ENCODE measurements around the gene MFSD1. TPM values are rescaled to one million over a fixed set of nuclear protein-coding genes. Genes with fewer than 3 reads are reported as not detected.

The MFSD1 gene
- total RNA-seq, 4 donors from 2014 or later, result 57.1 to 83.7 (median 64.3) TPM

GRCh38 chr3:158847885-158848284, 46.0 kb downstream of the MFSD1 start:
- no peak for TF ChIP-seq POLR2A (IDR thresholded peaks at IDR 0.05)
- no peak for TF ChIP-seq EP300 (IDR thresholded peaks at IDR 0.05)
- no peak for TF ChIP-seq CTCF (IDR thresholded peaks at IDR 0.05)
- 40 to 52% methylated on average over 3 of the region's 3 CpGs for WGBS, 2 donors
- no peak overlapping the region for H3K27ac ChIP-seq

DNA sequence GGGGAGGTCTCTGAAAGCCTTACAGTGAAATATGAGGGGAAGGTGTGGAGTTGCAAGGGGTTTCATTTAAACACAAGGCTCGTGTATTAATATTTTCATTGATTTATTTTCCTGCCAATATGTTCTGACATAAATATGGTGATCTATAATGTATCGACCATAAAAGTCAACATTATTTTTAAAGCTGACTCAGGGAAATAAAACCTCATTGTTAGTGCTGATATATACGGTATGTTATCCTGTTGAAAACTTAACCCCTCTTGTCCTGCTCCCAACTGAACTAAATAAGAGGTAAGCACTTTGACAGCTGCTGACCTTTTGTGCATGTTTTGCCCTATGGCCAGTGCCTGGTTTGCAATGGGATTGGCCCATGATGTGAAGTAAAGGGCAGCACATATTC, 47.9 kb downstream of the MFSD1 start:
- Histone ChIP-seq H3K4me1 (no peaks in the 10 kb centered on the region), H3K36me3 (no peaks in the 10 kb centered on the region), H3K27me3 (peaks cover 0 to 6% of the 10 kb centered on the region in 2 donors), H3K4me3 (no peak overlapping the region), H3K27ac (no peak overlapping the region), H3K9me3 (peaks cover 0 to 1% (median 0%) of the 10 kb centered on the region in 4 donors)
- DNase-seq (ENCODE audit: low spot score in 2 of 2), result no peak
- 33 to 39% methylated on average over 3 of the region's 3 CpGs for WGBS, 2 donors
- TF ChIP-seq CTCF (IDR thresholded peaks at IDR 0.05) (no peak), POLR2A (IDR thresholded peaks at IDR 0.05) (no peak), EP300 (IDR thresholded peaks at IDR 0.05) (no peak)

More at GRCh38 chr3:158847885-158848284, 46.0 kb downstream of the MFSD1 start:
- no peak overlapping the region for H3K4me3 ChIP-seq
- H3K4me1 ChIP-seq, result no peaks in the 10 kb centered on the region
- no peak for DNase-seq (ENCODE audit: low spot score in 2 of 2)
- H3K27me3 ChIP-seq, result peaks cover 0 to 6% of the 10 kb centered on the region in 2 donors
- no peaks in the 10 kb centered on the region for H3K9me3 ChIP-seq
- H3K36me3 ChIP-seq, result no peaks in the 10 kb centered on the region

- no peaks in the 10 kb centered on the region for H3K4me1 ChIP-seq
- 79 to 90% methylated on average over 3 of the region's 3 CpGs for WGBS, 2 donors
- peaks cover 0 to 5% (median 0%) of the 10 kb centered on the region in 3 donors for H3K36me3 ChIP-seq
- TF ChIP-seq EP300 (IDR thresholded peaks at IDR 0.05) (no peak), CTCF (IDR thresholded peaks at IDR 0.05) (no peak), POLR2A (IDR thresholded peaks at IDR 0.05) (no peak)
- H3K4me3 ChIP-seq, result no peak overlapping the region
- no peak for DNase-seq (ENCODE audit: low spot score in 2 of 2)
- H3K27me3 ChIP-seq, result no peaks in the 10 kb centered on the region
- H3K27ac ChIP-seq, result no peak overlapping the region
- H3K9me3 ChIP-seq, result peaks cover 0 to 30% (median 0%) of the 10 kb centered on the region in 4 donors
Observed at GRCh38 chr3:158859362-158859761, 57.5 kb downstream of the MFSD1 start.

DNA sequence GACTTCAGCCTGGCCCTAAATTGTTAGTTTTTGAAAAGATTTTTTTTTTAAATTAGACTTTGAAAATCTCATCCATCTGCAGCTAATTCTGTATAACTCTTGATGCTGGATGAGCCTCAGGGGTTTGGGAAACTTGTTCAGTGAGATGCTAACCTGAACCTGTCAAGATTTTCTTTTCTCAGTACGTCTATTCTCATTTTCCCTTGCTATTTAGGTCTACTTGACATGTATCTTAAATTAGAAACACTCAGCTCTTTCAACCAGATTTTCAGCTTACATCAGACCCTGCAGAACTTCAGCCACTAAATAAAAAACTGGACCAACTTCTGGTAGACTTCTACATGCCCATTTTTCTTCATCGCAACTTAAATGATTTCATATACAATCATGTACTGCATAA, 61.4 kb downstream of the MFSD1 start:
- Histone ChIP-seq H3K9me3 (peaks cover 0 to 11% (median 0%) of the 10 kb centered on the region in 4 donors), H3K4me1 (no peaks in the 10 kb centered on the region), H3K4me3 (no peak overlapping the region), H3K27me3 (no peaks in the 10 kb centered on the region), H3K36me3 (peaks cover 0 to 5% (median 0%) of the 10 kb centered on the region in 3 donors), H3K27ac (no peak overlapping the region)
- no peak for DNase-seq (ENCODE audit: low spot score in 2 of 2)
- WGBS, 2 donors, result 82 to 89% methylated on average over 2 of the region's 2 CpGs
- TF ChIP-seq CTCF (IDR thresholded peaks at IDR 0.05) (no peak), POLR2A (IDR thresholded peaks at IDR 0.05) (no peak), EP300 (IDR thresholded peaks at IDR 0.05) (no peak)

GRCh38 chr3:158864492-158864891, 62.6 kb downstream of the MFSD1 start:
- TF ChIP-seq EP300 (IDR thresholded peaks at IDR 0.05) (no peak), CTCF (IDR thresholded peaks at IDR 0.05) (no peak), POLR2A (IDR thresholded peaks at IDR 0.05) (no peak)
- no peak overlapping the region for H3K27ac ChIP-seq
- peaks cover 0 to 4% (median 0%) of the 10 kb centered on the region in 3 donors for H3K36me3 ChIP-seq
- 93 to 94% methylated on average over 6 of the region's 6 CpGs for WGBS, 2 donors
- no peak overlapping the region for H3K4me3 ChIP-seq
- H3K4me1 ChIP-seq, result no peaks in the 10 kb centered on the region
- peaks cover 0 to 5% (median 0%) of the 10 kb centered on the region in 4 donors for H3K9me3 ChIP-seq
- no peak for DNase-seq (ENCODE audit: low spot score in 2 of 2)
- H3K27me3 ChIP-seq, result no peaks in the 10 kb centered on the region

Measured in tibial nerve (tissue), 4 donors.